H4 (cell line): ENCODE results near the gene COA1. TPM values are rescaled to one million over a fixed set of nuclear protein-coding genes. Genes with fewer than 3 reads are reported as not detected.
A peak's percentile ranks its signal among the peaks of the same experiment; 100 is the strongest.
"Not testable (repeated sequence)": the region's sequence is repeated elsewhere in the genome, so short reads cannot be mapped to it uniquely, and the experiment has no call there.

Experiments used
- DNase-seq: peaks from one replicate; pipeline ENCODE4 v3.0.0-alpha.2; 2015; ENCODE audit warnings: low spot score
- total RNA-seq: library from RNA; depleted of rRNA; stranded (reverse); fragments of >200 nt; shearing (Covaris generic); gene quantifications from 2 replicates; pipeline ENCODE4 v1.2.3, GENCODE V29; 2014

The COA1 gene
- total RNA-seq, 1 experiment from 2014 or later: 154 TPM

DNA sequence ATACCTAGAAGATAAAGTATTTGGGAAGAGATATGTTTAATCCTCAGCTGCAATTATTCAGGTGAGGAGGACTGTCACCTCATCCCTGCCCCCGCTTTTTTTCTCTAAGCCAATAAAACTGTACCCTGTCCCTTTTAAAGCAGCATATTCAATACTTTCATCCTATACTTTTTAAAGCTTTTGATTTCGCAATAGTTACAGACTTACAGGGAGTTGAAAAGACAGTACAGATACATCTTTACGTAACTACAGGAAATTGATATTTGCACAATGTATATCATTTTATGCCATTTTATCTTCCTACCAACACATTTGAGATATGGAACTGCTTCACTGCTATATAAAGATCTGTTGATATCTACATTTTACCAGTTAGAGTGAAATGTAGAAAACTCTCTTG, 98.8 kb downstream of the COA1 start:
- DNase-seq: no peak

DNA sequence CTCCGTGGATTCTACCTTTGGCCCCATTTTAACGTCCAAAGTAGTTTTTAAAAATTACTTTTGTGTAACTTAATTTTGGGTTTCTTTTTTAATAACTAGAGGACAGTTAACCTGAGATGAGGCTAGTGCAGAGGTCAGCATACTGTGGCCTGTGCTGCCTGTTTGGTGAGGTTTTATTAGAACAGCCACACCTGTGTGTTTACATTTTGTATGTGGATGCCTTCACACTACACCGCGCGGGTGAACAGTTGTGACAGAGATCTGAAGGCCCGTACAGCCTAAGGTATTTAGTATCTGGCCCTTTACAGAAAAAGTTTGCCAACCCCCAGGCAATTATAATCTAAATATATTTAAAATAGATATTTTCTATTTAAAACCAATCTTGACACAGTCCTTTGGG, 99.5 kb downstream of the COA1 start:
- no peak for DNase-seq

DNA sequence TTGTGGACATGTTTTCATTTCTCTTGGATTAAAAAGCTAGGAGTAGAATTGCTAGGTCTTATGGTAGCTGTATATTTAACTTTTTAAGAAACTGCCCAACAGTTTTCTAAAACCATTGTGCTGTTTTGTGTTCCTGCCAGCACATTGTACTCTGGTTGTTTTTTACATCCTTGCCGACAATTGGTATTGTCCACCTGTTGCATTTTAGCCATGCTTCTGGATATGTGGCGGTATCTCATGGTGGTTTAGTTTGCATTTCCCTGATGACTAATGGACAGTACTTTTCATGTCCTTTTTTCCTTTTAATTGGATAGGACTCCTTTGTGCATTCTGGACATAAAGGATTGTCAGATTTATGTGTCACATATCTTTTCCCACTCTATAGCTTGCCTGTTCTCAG, 100.9 kb downstream of the COA1 start:
- no peak for DNase-seq

DNA sequence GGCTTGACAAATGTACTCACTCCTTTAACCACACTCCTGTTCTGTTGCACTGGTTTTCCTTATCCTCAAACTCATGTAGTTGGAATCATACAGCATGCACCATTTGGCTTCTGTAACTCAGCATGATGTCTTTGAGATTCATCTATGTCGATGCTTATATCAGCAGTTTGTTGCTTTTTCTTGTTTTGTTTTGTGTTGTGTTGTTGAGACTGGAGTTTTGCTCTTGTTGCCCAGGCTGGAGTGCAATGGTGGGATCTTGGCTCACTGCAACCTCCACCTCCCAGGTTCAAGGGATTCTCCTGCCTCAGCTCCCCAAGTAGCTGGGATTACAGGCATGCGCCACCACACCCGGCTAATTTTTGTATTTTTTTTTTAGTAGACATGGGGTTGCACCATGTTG, 101.5 kb downstream of the COA1 start:
- not testable (repeated sequence) for DNase-seq

DNA sequence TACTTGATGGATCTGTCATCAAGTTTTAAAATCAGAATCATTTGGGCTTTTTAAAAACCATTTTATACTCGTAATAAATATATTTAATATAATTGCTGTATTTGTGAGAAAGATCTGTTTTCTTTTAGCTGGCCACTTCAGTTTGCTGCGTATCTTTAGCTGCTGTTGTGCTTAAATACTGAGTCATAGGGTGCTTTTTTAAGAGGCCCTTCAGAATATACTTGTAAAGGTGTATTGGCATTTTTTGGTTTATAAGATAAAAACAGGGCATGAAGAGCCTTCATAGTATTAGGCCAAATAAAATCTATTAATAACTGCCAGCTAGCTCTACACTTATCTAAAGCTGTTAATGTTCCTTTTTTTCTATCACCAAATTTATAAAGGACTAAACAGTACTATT, 102.6 kb downstream of the COA1 start:
- no peak for DNase-seq

DNA sequence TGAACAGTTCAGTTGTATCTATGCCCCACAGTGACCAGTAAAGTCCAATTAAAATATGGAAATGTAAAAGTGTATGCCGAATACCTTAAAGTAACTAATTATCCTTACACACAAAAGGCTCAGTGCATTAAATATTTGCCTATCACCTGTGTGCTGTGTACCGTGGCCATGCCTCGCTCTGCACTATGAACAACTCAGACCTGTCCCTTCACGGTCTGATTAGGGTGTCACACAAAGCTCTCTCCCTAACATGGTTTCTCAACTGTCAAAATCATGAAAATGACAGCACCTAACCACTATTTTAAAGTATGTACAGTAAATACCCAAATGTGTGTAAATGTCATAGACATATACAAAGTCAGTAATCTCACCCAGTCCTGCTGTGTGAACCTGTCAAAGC, 103.3 kb downstream of the COA1 start:
- DNase-seq: no peak

DNA sequence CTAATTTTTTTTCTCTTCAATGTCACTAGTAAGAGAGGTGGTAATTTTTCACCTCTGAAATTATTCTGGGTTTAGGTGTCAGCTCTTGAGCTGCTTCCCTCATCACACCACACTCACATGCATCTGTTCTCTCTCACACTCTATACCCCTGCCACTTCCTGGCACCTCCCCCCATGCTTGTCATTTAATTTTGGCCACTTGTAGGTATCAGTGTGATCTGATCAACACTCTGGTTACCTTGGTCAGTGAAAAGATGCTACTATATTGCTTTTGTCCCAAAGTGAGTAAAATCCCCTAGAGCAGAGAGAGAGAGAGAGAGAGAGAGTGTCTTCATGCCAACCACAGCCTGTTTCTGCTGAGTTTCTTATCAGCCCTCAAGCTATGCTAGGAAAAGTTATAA, 103.9 kb downstream of the COA1 start:
- no peak for DNase-seq

DNA sequence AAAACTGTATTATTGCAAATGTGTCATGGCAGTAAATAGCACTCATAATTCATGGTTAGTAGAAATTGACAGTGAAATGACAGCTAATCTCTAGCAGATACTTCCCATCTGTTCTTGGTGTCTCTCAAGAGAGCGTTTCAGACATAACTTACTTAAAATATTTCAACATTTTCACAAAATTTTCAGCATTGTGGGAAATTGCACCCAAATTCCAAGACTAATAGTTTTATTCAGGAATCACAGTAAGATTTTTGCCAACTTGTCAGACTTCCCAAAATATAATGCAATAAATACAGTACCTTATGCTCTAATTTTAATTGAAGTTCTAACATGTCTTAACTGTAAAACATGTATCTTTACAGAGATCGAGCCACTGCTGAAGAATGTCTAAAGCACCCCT, 105.2 kb downstream of the COA1 start:
- no peak for DNase-seq

DNA sequence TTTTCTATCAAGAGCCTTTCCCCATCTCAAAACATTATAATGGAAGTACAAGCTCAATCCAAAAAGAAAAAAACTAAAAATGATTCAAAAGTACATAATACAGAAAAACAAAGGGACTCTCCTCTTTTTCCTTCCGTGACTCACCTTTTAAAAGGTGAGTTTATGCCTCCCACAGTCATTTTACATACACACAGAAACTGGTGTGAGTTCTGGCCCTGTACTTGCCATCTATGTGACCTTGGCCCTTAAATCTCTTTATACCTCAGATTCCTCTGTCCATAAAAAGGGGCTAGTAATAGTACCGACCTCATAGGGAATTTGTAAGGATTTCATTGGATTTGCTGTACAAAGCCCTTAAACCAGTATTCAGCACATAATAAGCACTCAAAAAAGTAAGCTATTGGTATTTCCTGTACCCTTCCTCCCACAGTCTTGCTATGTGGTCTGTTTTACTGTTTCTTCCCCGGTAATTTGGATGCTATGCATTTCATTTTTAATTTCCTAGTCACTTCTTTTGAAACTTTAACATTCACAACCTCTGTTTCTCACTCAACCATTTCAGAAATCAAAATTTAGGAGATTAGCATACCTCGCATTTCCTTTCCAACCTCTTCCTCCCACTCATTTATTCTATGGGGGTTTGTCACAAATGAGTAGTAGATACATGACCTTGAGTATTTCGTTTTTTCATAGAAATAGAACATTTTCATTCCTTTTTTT, 107.4 kb downstream of the COA1 start:
- no peak for DNase-seq

DNA sequence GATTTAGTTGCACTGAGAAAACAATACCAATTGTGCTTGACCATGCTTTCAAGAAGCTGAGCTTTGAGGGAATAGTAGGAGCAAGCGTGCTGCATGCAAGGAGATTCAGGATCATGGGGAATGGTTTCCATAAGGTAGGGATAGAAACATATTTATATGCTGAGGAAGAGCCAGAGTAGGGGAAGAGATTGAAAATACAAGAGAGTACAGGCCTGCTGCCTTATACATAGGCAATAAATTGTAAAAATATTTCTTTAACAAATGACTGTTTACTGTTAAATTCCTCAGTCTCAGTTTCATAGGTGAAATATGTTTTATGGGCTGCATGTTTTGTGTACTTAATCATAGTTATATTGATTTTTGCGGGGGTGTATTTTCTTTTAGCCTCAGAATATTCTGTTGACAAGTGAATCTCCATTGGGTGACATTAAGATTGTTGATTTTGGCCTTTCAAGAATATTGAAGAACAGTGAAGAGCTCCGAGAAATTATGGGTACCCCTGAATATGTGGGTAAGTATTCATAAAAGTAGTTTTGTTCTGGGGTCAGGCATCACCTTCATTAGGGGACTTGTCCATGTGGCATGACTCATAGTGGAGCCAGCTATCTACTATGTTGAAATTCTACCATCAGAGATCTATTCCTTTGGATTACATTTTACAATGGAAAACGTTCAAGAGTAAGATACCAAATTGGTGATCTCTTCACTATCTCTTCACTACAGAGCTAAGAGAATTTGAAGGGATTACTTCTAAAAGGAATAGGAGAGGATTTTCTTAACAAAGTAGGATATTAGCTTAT, 109.9 kb downstream of the COA1 start:
- no peak for DNase-seq

DNA sequence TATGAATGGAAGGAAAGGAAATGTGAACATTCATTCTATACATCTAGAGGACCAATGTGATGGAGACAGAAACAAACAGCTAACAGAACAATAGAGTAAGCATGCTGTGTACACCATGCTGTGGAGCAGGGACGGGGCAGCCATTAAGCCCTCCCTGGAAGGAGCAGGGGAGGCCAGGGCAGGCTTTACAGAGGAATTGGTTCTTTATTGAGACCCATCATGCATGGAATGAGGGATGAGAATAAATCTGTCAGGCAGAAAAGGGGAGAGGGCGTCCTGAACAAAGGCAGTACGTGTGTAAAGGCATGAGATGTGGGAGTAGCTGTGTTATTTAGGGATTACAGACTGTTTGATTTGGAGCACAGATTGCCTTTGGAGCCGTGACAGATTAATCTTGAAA, 111.2 kb downstream of the COA1 start:
- no peak for DNase-seq

DNA sequence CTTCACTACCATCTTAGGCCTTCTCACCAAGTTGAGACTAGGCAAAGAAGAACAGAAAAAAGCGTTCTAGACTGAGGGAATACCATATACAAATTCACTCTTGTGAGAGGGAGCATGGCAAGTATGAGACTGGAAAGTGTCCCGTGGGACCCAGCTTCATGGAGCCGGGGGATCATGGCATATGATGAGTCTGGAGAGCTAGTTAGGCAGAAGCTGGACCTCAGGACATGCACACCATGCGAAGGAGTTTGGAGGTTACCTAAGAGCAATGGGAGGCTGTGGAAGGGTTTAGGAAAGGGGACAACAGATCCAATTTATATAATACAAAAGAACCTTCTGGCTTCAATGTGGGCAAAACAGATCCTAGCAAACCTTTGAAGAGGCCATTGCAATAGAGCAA, 112.3 kb downstream of the COA1 start:
- DNase-seq: no peak

DNA sequence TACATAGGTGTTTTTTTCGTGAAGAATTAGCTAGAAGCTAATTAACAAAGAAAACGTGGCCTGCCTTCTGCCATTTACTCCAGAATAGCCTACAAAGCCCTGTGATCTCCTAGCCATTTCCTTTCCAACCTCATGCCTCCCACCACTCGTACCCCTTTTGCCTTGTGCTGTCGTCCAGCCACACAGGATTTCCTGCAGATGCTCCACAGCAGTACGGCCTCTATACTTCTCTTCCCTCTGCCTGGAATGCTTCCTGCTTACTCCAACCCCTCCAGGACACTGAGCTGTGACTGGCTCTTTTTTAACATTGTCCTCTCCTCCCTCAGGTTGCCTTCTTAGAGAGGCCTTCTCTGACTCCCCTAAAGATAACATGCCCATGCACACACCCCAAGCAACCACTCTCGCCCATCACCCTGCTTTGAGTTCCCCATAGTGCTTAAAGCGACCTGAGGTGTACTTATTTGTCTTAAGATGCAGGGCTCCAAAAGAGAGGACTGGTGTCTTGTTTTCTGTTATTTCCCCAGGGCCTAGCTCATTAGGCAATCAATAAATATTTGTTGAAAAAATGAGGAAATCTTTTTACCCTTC, 113.7 kb downstream of the COA1 start:
- DNase-seq: no peak

DNA sequence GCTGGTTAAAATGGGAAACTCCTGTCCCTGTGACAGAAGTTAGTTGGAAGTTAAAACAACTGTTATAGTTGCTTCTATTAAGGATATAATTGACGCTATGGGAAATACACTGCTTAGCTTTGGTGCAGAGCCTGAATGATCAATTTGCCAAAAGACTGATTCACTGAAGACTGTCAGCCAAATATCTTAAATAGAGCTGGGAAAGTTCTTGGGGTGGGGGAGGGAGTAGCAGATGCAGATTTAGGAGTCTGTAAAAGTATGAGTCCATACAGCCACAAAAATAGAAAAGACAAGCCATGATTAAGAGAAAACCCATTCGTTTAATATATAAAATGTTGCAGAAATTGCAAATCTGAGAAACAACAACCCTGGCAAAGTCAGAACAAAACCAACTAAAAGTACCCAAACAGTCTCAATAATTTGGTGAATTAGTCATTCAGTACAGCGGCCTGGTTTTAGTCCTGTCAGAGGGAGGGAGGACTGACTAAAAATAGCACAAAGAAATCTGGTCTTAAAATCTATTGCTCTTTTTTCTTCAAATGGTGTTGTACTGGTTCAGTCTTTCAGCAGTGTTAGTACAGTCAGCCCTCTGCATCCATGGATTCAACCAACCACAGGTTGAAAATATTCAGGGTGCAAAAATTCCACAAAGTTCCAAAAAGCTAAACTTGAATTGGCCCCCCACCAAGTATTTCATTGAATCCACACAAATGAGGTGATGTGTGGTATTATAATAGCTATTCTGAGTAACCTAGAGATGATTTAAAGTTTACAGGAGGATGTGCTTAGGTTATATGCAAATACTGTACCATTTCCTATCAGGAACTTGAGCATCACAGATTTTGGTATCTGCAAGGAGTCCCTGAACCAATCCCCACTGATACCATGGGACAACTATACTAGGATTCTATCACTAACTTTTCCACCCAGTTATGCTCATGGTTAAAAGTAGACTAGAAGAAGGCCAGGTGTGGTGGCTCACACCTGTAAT, 116.4 kb downstream of the COA1 start:
- DNase-seq: no peak

DNA sequence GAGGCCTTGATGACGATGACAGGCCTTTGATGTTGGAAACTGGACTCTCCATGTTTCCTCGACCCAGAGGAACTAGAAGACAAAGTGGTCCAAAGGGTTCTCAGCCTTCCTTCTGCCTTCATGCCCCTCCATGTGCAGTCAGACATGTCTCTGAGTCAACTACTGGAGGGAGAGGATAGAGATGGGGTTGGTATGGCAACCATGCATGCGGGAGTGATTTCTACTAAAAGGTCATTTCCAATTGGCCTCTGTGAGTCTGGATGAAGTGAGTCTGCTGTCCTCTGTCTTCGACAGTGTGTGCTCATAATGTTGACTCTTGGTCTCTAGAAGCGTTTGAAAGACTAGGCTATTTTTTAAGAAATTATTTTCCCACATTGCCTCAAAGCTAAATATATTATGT, 117.2 kb downstream of the COA1 start:
- DNase-seq: no peak

DNA sequence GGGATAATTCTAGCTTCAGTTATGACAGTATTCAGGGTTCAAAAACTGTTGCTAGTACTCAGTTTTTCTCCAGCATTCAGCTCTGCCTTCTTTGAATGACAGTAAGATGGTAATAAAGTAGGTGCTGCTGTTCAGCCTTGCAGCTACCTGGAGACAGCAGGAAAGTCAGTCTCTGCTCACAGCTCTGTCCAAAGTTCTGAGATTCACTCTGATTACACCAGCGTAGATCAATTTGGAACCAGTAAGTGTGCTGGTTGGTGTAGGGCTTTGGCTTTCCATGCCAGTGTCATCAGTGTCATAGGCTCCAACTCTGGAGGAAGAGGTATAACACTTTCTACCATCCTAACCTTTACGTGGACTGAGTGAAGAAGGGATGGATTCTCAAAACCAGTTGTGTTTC, 120.2 kb downstream of the COA1 start:
- DNase-seq: no peak

DNA sequence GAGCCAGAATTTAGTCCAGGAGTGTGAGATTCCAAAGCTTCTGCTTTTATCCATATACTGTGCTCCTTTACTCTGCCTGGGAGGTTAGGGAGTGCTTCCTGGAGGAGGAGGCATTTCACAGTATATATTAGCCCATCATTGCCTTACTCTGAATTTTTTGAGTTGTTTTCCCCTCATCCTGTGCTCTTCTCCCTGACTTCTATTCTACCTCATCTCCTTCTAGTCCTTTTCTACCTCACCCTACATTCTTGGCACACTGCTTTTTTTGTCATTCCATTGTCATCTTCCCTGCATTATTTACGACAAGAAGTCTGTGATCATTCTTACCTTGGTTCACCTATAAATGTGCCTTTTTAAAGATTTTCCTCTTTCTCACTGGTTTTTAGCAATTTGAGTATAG, 125.1 kb downstream of the COA1 start:
- no peak for DNase-seq

DNA sequence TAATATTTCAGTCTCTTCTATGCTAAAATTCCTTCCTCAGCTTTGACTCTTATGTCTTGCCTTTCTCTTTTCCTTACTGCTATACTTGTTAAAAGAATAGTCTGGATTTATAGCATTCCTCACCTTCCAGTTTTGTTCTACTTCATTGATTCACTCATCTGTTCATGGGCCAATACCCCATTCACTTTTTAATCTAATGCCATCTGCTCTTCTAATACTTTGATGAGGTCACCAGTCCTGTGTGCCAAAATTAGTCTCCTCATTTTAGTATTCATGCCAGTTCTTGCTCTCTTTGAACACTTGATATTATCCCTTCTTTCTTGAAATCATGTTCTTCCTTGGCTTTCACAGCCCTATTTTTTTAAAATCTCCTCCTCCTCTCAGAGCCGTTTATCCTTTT, 127.1 kb downstream of the COA1 start:
- no peak for DNase-seq

DNA sequence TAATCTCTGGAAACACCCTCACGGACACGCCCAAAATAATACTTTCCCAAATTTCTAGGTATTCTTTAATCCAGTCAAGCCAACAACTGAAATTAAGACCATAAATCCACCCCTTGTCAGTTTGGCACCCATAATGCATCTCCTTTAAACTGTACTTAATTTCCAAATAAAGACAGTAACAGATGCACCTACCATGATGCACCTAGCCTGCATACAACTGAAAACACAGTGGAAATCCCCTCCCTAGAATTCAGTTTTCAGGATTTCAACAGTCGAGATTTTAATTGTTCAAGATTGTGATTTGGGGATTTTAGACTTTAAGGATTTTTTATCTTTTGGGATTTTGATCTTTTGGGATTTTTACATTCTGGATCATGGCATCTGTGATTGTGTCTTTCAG, 129.3 kb downstream of the COA1 start:
- no peak for DNase-seq

DNA sequence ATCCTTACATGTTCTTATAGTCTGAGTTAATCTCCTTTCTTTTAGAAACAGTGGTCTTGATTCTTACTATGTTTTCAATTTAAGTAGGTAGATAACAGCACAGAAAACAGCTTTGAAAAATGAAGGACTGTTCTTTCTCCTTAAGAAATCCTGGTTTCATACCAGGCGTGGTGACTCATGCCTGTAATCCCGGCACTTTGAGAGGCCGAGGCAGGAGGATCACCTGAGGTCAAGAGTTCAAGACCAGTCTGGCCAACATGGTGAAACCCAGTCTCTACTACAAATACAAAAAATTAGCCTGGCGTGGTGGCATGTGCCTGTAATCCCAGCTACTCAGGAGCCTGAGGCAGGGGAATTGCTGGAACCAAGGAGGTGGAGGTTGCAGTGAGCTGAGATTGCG, 132.9 kb downstream of the COA1 start:
- DNase-seq: peak; percentile 43

DNA sequence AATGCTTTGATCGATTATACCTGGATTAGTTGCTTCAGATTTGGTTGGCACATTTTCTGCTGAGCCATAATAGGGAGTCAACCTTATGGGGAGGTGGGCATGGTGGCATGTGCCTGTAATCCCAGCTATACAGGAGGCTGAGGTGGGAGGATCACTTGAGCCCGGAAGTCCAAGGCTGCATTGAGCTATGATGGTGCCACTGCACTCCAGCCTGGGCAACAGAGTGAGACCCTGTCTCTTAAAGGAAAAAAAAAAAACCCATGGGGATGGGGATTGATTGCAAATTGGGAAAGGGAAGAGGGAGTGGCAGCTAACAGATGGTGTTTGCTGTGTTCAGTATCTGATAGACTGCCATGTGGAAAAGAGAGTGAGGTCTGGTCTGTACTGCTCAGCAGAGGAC, 135.3 kb downstream of the COA1 start:
- no peak for DNase-seq

DNA sequence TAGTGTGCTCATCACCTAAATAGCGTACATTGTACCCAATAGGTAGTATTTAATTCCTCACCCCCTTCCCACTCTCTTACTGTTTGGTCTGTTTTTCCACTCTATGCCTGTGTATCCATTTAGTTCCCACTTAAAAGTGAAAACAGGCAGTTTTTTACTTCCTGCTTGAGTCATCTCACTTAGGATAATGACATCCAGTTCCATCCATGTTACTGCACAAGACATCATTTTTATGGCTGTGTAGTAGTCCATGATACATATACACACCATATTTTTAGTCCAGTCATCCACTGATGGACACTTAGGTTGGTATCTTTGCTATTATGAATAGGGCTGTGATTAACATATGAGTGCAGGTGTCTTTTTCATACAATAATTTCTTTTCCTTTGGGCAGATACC, 136.3 kb downstream of the COA1 start:
- DNase-seq: no peak
